GM12801 (cell line): Measurements from ENCODE around the gene LARGE1.

ENCODE experiments used
- CTCF ChIP-seq: IDR thresholded peaks from one replicate; pipeline ENCODE4 v1.5.1; 2011; ENCODE audit warnings: control low read depth; ENCODE audit not compliant: insufficient read length; ENCODE audit errors: extremely low read depth

The LARGE1 gene

DNA sequence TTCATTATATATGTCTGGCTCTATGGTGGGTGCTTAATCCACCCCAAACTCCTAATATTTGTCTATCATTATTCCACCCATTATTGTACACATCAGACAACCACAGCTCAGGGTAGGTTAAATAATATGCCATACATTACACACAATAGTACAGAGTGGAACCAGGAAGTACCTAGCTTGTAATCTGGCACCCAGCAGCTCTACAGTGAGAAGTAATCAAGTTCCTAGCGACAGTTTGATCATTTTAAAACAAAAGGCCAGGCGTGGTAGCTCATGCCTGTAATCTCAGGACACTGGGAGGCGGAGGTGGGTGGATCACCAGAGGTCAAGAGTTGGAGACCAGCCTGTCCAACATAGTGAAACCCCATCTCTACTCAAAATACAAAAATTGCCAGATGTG is 141.0 kb downstream of the LARGE1 start:
- no peak for TF ChIP-seq CTCF

DNA sequence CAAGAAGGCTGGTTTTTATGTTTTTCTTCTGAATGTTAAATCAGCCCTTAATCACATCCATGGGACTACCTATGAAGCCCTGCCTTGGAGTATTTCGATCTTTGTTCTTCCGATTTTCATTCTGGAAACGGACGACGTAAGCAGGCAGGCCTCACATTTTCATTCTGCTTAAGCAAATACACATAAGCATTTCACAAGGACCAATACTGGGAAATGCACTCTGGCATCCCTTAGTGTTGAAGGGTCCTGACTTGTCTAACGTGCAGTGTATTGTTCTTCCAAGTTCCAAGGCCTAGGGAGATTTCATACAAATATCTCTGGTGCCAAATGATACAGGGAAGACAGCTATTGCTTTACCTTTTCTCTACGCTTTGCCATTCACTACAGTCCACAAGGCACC is 143.8 kb downstream of the LARGE1 start:
- no peak for TF ChIP-seq CTCF

DNA sequence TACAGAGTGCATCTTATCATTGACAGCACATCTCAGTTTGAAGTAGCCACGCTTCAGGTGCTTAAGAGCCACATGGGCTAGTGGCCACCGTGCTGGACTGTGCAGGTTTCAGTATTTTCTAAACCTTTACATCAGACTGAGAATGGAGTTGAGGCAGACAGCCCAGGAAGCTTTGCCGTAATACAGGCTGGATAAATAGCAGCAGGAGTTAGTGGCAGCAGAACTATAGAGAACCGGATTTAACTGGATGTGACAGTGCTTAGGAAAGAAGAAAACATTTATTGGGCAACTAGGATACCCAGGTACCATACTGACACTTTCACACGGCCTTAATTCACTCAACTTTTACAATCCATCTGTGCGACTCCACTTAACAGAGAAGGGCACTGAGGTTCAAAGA is 145.5 kb downstream of the LARGE1 start:
- TF ChIP-seq CTCF = no peak

- no peak for TF ChIP-seq CTCF
Measured at GRCh38 chr22:33772745-33773144, 147.5 kb downstream of the LARGE1 start.

GRCh38 chr22:33771136-33771535 is 149.1 kb downstream of the LARGE1 start:
- no peak for TF ChIP-seq CTCF

DNA sequence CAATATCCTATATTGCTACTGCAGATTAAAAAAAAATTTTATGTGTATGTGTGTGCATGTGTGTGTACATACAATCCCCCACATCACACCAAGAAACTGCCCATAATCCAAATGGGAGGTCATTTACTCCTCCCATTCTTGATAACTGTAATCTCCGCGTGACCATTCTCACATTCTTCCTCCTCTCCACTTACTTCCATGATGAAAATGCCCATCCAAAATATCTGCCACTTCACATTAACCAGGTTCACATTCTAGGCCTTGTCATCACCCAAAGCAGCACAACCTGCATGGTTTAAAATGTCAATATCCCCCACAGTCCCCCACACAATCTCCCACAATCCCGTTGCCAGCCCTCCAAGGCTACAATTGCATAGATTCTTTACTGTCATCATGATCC is 149.6 kb downstream of the LARGE1 start:
- no peak for TF ChIP-seq CTCF

GRCh38 chr22:33766091-33766490 is 154.2 kb downstream of the LARGE1 start:
- TF ChIP-seq CTCF = no peak

DNA sequence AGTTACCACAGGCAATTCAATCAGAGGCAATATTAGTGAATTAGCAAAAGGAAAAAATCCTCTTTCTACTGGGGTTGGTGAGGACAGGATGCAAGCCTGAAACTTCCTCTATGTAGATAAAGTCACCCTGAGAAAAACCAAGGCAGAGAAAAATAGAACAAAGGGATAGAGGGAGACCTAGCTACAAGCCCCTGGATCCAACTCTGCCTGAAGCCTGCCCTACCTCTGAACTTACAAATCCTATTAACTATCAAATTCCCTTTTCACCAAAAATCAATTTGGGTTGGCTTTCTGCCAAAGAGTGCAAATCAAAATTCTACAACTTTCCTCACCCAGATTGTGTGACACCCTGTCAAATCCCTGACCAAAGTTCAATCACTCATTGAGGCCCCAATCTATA is 161.3 kb downstream of the LARGE1 start:
- TF ChIP-seq CTCF = no peak
